Transverse colon (tissue), 4 donors: ENCODE data around the gene GARNL3. TPM values are rescaled to one million over a fixed set of nuclear protein-coding genes. Genes with fewer than 3 reads are reported as not detected.

Experiments used
- DNase-seq: peaks from one replicate; pipeline ENCODE4 v3.0.0-alpha.2; 2019
- H3K27ac ChIP-seq, 4 donors: fragments of 200-600 bp; sonication (generic); 2 replicates each; pipeline ENCODE4 v1.5.1; 2016 to 2018; ENCODE audit warnings: inconsistent platforms in 4 of 4
- H3K27me3 ChIP-seq: fragments of 200-600 bp; sonication (generic); 2 replicates; pipeline ENCODE4 v1.5.1; 2017; ENCODE audit warnings: inconsistent platforms
- H3K36me3 ChIP-seq, 4 donors: fragments of 200-600 bp; sonication (generic); 2 replicates each; pipeline ENCODE4 v1.5.1; 2017 to 2019; ENCODE audit warnings: inconsistent platforms in 4 of 4
- H3K4me1 ChIP-seq, 4 donors: fragments of 200-600 bp; sonication (generic); 2 replicates each; pipeline ENCODE4 v1.5.1; 2017 to 2020; ENCODE audit warnings: inconsistent platforms in 4 of 4
- H3K4me3 ChIP-seq, 4 donors: fragments of 200-600 bp; sonication (generic); 1 replicate in 1 of 4; 2 replicates in 3 of 4; pipeline versions ENCODE4 v1.5.1 to v1.6.1; 2017 to 2019; ENCODE audit warnings: inconsistent platforms in 4 of 4
- H3K9me3 ChIP-seq, 2 donors: fragments of 200-600 bp; sonication (generic); 2 replicates each; pipeline ENCODE4 v1.5.1; 2017 to 2019; ENCODE audit warnings: inconsistent platforms in 2 of 2
- EP300 ChIP-seq: sonication (generic); formaldehyde crosslinking; IDR thresholded peaks from one replicate; pipeline ENCODE4 v1.6.1; 2017; ENCODE audit warnings: antibody characterized with exemption, low read depth
- POLR2A ChIP-seq: fragments of 450-650 bp; IDR thresholded peaks from one replicate; pipeline ENCODE4 v1.6.1; 2016; ENCODE audit warnings: antibody characterized with exemption, mild to moderate bottlenecking, moderate library complexity
- POLR2AphosphoS5 ChIP-seq, 3 donors: sonication (generic); formaldehyde crosslinking; IDR thresholded peaks; one replicate each; pipeline ENCODE4 v1.6.1; 2016; ENCODE audit warnings: antibody characterized with exemption in 3 of 3
- WGBS, 2 donors: methylation state at CpG; one replicate each; pipeline ENCODE4 v1.1.5; 2018; ENCODE audit warnings: low coverage in 1 of 2; 5-methylcytosine and 5-hydroxymethylcytosine counted together
- in situ Hi-C, 4 donors: fragments of 200-750 bp; cut with MboI; loops; one replicate each; pipeline versions ENCODE4 v1.15.0 to v1.15.1; 2017; ENCODE audit warnings: low sequenced_read_pairs in 3 of 4, low pct_ligation_motif_present in 1 of 4, low pct_unique_long_range_greater_than_20kb in 1 of 4
- intact Hi-C: fragments of 100-400 bp; cut with DNase I; formaldehyde crosslinking; loops from one replicate; pipeline ENCODE4 v1.15.1; 2023; ENCODE audit warnings: low total_unique reads
- total RNA-seq, 4 donors: library from RNA; depleted of rRNA; stranded (reverse); fragments of >200 nt; gene quantifications; one replicate each; pipeline ENCODE4 v1.1.0, GENCODE V29; 2016
- TF ChIP-seq, protein P1 (sequence below), 5 experiments: fragments of 200-600 bp in 3 of 5; fragments of 450-650 bp in 2 of 5; sonication (generic) in 3 of 5; IDR thresholded peaks; 1 replicate in 2 of 5; 2 replicates in 3 of 5; pipeline ENCODE4 v1.5.1; 2016 to 2017; ENCODE audit warnings: antibody characterized with exemption in 5 of 5, inconsistent platforms in 3 of 5, mild to moderate bottlenecking in 2 of 5, moderate library complexity in 1 of 5

Gene GARNL3
- total RNA-seq, 4 donors from 2014 or later = 6.0 to 19.5 (median 11.8) TPM

GRCh38 chr9:127421057-127421456 lies 156.5 kb downstream of the GARNL3 start:
- Histone ChIP-seq H3K27me3 (no peaks in the 10 kb centered on the region), H3K36me3 (no peaks in the 10 kb centered on the region), H3K9me3 (no peaks in the 10 kb centered on the region), H3K4me1 (peaks cover 28 to 43% (median 33%) of the 10 kb centered on the region in 4 donors), H3K27ac (peak overlapping the region in 1 of 4 donors; percentile 88), H3K4me3 (no peak overlapping the region)
- TF ChIP-seq POLR2AphosphoS5 (IDR thresholded peaks at IDR 0.05) (no peak), POLR2A (no peak), EP300 (no peak)
- TF ChIP-seq, protein P1, sequence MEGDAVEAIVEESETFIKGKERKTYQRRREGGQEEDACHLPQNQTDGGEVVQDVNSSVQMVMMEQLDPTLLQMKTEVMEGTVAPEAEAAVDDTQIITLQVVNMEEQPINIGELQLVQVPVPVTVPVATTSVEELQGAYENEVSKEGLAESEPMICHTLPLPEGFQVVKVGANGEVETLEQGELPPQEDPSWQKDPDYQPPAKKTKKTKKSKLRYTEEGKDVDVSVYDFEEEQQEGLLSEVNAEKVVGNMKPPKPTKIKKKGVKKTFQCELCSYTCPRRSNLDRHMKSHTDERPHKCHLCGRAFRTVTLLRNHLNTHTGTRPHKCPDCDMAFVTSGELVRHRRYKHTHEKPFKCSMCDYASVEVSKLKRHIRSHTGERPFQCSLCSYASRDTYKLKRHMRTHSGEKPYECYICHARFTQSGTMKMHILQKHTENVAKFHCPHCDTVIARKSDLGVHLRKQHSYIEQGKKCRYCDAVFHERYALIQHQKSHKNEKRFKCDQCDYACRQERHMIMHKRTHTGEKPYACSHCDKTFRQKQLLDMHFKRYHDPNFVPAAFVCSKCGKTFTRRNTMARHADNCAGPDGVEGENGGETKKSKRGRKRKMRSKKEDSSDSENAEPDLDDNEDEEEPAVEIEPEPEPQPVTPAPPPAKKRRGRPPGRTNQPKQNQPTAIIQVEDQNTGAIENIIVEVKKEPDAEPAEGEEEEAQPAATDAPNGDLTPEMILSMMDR (IDR thresholded peaks at IDR 0.05) = no peak
- WGBS, 2 donors = 60 to 82% methylated on average over 1 to 7 of the region's 7 CpGs
- intact Hi-C loops = no loop called here
- no peak for DNase-seq
- in situ Hi-C loops = no loop called here

- 86% methylated on average over 10 of the region's 10 CpGs; no CpG with 5 or more reads in 1 of the 2 donors for WGBS, 2 donors
- intact Hi-C loops (no loop called here), in situ Hi-C loops (no loop called here)
- Histone ChIP-seq H3K27ac (peak overlapping the region; percentile 88 to 96 (median 92)), H3K4me1 (peaks cover 23 to 41% (median 30%) of the 10 kb centered on the region in 4 donors), H3K27me3 (no peaks in the 10 kb centered on the region), H3K4me3 (peak overlapping the region in 1 of 4 donors; percentile 85), H3K36me3 (no peaks in the 10 kb centered on the region), H3K9me3 (no peaks in the 10 kb centered on the region)
- DNase-seq = no peak
- TF ChIP-seq, protein P1 (IDR thresholded peaks at IDR 0.05) = no peak
- TF ChIP-seq EP300 = no peak
These were observed 157.7 kb downstream of the GARNL3 start for GRCh38 chr9:127422133-127422782.

DNA sequence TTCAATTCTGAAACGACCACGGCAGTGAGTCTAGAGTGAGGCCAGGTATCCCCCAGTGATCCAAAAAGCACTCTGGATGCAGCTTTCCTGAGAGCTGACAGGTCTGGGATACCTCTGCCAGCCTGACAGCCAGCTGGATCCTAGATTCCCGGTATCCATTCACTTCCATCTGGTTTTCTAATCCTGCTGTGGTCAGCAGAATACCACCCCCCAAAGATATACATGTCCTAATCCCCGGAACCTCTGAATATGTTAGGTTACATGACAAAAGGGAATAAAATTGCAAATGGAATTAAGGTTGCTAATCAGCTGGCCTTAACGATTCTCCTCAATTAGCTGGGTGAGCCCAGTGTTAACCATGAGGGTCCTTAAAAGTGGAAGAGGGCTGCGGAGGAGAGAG lies 158.2 kb downstream of the GARNL3 start:
- no peaks in the 10 kb centered on the region for H3K9me3 ChIP-seq
- TF ChIP-seq, protein P1 (IDR thresholded peaks at IDR 0.05) = no peak
- TF ChIP-seq EP300 = no peak
- TF ChIP-seq POLR2AphosphoS5 (IDR thresholded peaks at IDR 0.05) = no peak
- TF ChIP-seq POLR2A = no peak
- intact Hi-C loops (no loop called here), in situ Hi-C loops (no loop called here)
- peaks cover 23 to 36% (median 29%) of the 10 kb centered on the region in 4 donors for H3K4me1 ChIP-seq
- H3K27me3 ChIP-seq = no peaks in the 10 kb centered on the region
- 48 to 53% methylated on average over 4 to 6 of the region's 6 CpGs for WGBS, 2 donors
- no peak for DNase-seq
- H3K36me3 ChIP-seq = no peaks in the 10 kb centered on the region
- peak overlapping the region in 3 of 4 donors; percentile 80 to 91 (median 85) for H3K4me3 ChIP-seq
- H3K27ac ChIP-seq = peak overlapping the region; percentile 88 to 96 (median 92)

GRCh38 chr9:127423476-127423933 lies 158.9 kb downstream of the GARNL3 start:
- Histone ChIP-seq H3K4me1 (peaks cover 23 to 36% (median 29%) of the 10 kb centered on the region in 4 donors), H3K27me3 (no peaks in the 10 kb centered on the region)

More at GRCh38 chr9:127423476-127423933, 158.9 kb downstream of the GARNL3 start:
- H3K9me3 ChIP-seq = no peaks in the 10 kb centered on the region
- intact Hi-C loops = no loop called here
- peak overlapping the region; percentile 88 to 96 (median 92) for H3K27ac ChIP-seq
- in situ Hi-C loops = no loop called here
- WGBS, 2 donors = 1 to 14% methylated on average over 1 to 9 of the region's 9 CpGs
- TF ChIP-seq EP300 (no peak), POLR2AphosphoS5 (IDR thresholded peaks at IDR 0.05) (no peak), POLR2A (no peak)
- TF ChIP-seq, protein P1 (IDR thresholded peaks at IDR 0.05) = no peak
- H3K36me3 ChIP-seq = peaks cover 0 to under 1% (median 0%) of the 10 kb centered on the region in 4 donors
- peak overlapping the region; percentile 80 to 91 (median 88) for H3K4me3 ChIP-seq
- no peak for DNase-seq
